GM18909 (cell line): ENCODE results near the gene GALNT15.

Experiments used
- ATAC-seq: cut with Tn5 transposase; IDR thresholded peaks from one replicate; pipeline ENCODE4 v1.9.1; 2021; ENCODE audit warnings: mild to moderate bottlenecking; ENCODE audit not compliant: unreplicated experiment, poor library complexity

Gene GALNT15

GRCh38 chr3:16247282-16248061, 73.0 kb downstream of the GALNT15 start:
- ATAC-seq, result peak; percentile 80

- no peak for ATAC-seq
Observed at GRCh38 chr3:16248556-16248955, 74.1 kb downstream of the GALNT15 start.

DNA sequence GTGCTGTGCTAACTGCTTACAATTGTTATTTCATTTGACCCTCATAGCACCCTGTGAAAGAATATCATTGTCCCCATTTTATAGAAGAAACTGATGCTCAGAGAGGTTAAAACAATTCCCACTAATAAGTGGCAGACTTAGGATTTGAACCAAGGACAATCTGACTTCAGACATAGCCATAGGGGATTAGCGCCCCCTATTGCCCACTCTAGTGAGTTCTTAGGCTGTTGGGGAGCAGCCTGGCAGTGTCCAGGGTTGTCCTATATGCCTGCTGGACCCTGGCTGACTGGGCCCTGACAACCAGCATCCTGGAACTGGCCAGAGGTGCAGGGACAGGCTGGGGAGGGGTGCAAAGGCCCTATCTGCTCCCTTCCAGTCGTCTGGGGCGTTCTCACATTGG, 74.9 kb downstream of the GALNT15 start:
- no peak for ATAC-seq

DNA sequence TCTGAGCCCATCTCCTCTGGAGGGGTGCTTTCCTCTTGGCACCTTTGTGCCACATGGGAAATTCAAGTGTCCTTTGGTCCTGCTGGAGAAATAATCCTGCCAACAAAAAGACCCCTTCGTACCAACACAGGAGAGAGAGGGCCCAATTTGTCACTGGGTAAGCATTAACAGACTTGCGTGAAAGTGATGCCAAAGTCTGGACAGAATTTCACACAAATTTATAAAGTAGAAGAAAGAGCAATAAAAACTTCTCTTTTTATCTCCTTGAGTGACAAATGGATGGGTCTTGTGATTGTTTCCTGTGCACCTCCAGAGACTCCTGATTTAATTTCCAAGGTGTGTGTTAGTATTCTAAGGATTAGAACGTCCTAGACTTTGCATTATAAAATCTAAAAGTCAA, 75.4 kb downstream of the GALNT15 start:
- ATAC-seq, result no peak

DNA sequence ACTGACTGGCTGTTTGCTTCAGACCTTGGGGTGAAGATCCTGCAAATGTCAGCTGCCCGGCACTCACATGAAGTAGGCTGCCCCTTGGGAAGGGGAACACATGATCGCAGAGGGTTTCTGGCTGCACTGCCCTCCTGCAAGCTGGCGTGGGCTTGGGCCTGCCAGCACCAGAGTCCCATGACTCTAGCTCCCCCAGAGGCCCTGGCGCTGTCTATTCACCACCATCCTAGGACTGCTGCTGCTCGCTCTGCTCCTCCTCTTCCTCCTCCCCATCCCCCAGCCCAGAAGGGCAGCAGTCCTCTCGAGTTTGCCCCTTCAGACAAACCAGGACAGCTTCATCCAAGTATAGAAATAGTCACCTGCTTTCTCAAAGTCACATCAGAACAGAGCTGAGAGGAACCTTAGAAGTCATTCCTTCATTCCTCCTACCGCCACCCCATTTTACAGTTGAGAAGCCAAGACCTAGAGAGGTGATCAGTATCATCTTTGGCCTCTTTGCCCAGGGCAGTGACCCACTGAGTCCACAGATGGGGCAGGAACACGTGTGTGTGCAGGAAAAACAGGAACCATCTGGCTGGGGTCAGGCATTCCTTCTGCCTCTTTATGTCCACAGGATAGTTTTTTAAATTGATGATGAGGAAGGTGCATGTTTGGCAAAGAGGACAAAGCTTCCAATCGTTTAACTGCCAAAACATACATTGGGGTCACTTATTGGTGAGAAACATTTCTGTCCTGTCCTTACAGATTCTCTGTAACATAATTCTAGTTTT, 77.0 kb downstream of the GALNT15 start:
- no peak for ATAC-seq

DNA sequence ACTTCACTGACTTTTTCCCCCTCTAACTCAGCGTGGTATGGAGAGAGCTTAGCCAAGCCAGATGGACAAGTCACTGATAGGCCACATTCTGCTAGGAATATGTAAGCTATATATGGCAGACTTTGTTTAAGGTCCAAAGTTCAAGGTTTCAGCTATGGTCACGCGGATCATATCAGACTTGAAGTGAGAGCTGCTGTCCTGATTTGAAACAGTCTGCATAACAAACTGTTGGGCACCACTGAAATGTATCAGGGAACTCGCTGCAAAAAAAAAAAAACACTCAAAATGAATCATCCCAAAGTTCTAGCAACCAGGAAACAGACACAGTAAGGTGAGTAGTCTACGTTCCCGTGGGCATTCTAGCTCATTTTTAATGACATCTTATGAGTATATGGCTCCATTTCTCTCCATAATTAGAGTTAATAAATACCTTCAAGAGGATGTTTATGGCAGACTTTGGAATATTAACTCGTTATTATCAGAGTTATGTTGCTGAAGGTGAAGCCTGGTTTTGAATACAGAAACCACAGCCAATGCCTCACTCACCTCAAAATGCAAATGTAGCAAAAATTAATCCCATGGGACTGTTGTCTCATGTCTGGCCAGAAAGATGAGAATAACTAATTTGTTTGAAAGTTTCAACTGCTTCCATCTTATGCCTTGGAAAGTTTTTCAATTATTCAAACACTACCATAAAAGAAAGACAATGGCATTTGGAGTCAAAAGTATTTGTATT, 77.9 kb downstream of the GALNT15 start:
- ATAC-seq, result peak; percentile 55

DNA sequence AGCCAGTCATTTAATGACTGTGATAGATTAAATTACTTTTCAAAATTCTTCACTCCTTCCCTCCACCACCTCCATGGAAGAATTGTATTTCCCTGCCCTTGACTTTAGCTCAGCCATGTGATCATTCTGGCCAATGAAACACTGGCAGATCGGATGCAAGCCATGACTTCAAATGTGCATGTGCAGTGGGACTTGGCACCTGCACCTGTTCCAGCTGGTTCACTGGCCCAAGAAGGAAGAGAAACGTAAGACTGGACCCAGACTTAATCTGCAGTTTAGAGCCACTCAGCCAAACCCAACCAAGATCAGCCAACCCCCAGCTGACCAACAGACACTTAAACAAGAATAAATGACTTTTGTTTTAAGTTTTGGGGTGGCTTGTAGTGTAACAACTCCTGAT, 78.5 kb downstream of the GALNT15 start:
- ATAC-seq, result no peak

DNA sequence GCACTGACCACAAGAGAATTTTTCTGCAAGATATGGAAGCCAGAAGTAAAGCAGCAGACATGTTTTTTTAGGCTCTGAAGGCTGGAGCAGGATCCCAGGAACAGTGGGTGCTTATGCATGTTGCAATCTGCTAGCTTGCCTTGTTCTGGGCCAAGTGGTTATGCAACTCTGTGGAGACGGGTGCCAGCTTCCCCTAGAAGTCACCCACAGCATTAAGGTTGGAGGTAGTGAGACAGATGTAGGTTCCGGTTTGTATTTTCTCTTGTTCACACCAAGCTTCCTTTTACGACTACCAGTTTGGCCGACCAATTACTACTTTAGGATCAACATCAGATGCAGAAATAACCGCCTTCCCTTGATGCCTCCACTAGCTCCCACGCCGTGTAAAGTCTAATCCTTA, 79.1 kb downstream of the GALNT15 start:
- no peak for ATAC-seq

- no peak for ATAC-seq
Observed at GRCh38 chr3:16254916-16255315, 80.4 kb downstream of the GALNT15 start.

DNA sequence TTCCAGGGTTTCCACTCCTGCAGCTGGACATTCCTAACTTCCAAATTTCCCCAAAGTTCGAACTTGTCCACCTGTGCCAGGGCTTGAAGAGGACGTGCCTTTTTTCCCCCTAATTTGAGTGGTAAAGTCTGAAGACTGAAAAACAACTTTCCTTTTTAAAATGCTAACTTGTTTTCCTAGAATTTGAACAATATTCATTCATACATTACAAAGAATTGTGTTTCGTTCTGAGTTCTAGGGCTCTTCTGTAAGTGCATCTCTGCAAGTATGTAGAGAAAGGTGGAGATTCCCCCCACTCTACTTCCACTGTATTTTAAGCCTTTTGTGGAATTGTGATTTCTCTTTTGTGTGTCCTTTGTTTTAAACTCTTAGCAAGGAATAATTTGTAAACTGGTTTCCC, 80.8 kb downstream of the GALNT15 start:
- ATAC-seq, result no peak

DNA sequence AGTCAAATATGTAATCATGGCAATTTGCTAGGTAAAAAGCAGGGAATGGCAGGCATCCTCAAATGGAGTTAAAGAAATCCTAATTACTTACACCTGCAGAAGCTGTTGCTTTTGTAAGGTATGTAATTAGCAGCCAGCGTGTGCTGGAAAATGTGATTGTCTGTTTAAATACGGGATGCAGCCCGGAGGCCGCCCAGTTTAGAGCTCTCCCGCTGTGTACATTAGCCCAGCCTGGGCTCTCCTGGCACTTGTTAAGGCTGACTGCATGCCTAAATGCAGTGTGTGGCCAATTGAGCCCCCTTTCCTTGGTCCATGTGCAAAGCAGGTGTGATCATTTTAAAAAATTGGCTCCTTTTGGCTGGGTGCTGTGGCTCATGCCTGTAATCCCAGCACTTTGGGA, 81.2 kb downstream of the GALNT15 start:
- no peak for ATAC-seq

DNA sequence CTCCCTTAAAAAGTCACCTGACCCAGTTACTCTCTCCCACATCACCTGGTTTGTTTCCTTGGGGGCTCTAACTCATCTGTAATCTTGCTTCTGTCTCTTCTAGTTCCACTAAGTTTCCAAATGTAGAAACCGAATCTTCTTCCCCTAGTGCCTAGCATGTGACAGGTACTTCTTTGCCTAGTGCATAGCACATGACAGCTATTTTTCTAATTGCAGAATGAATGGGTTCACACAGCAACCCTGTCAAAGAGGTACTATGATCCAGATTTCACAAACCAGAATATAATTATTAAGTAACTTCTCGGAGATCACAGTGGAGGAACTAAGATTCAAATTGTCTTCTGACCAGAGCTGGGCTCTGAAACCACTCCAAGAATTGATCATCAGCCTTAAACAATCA, 82.8 kb downstream of the GALNT15 start:
- no peak for ATAC-seq

GRCh38 chr3:16258177-16258576, 83.7 kb downstream of the GALNT15 start:
- ATAC-seq, result no peak

GRCh38 chr3:16258866-16259265, 84.4 kb downstream of the GALNT15 start:
- no peak for ATAC-seq

DNA sequence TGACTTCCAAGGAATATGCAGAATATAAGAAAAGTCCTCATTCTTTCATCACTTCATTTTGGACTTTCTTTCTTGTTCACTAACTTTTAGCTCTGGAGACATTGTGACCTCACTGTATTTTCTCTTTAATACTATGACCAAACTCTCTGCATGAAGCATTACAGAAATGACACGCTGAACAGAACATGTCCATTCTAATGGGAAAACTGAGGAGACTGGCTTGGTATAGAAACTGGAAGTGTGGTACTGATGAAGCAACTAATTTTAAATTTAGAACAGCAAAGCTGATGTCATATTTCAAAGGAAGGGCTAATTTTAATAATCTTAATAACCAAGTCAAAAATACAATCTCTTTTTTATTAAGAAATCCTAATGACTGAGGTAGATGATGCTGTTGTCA, 85.6 kb downstream of the GALNT15 start:
- no peak for ATAC-seq

- no peak for ATAC-seq
Observed at GRCh38 chr3:16262174-16262573, 87.7 kb downstream of the GALNT15 start.

GRCh38 chr3:16264174-16264707, 89.8 kb downstream of the GALNT15 start:
- no peak for ATAC-seq

DNA sequence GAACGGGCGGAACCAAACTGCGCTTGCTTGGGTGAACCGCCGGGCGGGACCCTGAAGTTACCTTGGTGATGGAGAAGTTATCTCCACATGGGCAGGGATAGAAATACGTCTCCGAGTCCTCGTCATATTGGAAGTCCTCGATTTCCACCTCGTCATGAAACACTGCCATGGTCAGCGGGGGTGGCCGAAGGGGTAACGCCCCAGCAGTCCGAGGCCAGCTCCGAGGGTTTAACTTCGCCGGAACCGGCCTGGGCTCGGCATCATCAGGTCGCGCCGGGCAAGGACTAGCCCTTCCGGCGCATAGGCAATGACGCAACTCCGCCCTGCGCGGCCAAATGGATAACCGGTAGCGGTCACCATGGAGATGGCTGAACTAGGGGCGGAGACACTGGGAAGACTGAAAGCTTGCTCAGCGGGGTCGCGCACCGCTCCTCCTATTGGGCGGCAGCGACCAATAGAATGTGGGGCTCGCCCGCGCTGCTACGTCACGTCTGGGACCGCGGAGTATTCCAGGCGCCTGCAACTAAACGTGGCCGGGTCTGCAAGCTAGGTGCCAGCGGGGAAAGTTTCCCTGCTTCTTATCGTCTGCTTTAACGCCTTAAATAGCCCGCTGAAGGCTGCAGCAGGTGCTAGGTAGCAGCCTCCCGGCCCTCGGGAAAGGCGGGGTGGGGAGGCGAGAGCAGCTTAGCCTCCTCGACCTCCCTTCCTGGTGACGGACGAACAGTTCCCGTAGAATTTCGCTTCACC, 90.4 kb downstream of the GALNT15 start, which contains the start of the genes DPH3 and OXNAD1:
TSS of gene DPH3 (minus strand) at position 236 of the 747 bp plus-strand sequence. CDS start at position 169, 67 bp downstream.
TSS of gene OXNAD1 (plus strand) at position 505 of the 747 bp plus-strand sequence. CDS start 5,741 bp downstream, outside the sequence.
- peak; percentile 99 for ATAC-seq

GRCh38 chr3:16265455-16265786, 90.9 kb downstream of the GALNT15 start:
- ATAC-seq, result no peak

DNA sequence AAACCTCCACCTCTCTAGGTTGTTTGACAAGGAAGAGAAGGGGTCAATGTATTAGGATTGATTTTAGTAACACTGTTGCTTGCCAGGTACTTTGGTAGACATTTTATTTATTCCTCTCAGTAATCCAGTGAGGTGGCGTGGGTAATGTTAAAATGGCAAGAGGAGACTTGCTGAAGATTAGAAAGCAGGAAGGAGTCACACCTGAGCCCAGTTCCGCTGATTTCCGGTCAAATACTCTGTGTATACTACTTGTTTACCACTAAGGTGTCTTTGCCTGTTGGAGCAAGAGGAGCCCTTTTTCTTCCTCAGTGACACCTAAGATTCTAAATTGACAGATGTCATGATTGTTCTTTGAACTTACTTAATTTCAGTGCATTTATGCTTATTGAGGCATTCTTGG, 92.2 kb downstream of the GALNT15 start:
- ATAC-seq, result no peak
